ENCODE data around the gene SUSD2. TPM values are rescaled to one million over a fixed set of nuclear protein-coding genes. Genes with fewer than 3 reads are reported as not detected.

The SUSD2 gene
- total and polyA plus RNA-seq, 9 of the 15 experiments (the other 6 are each of a cell fraction or from before 2014, with no cell fraction given), result 0.01 to 0.16 (median 0.04) TPM; not detected in 4

DNA sequence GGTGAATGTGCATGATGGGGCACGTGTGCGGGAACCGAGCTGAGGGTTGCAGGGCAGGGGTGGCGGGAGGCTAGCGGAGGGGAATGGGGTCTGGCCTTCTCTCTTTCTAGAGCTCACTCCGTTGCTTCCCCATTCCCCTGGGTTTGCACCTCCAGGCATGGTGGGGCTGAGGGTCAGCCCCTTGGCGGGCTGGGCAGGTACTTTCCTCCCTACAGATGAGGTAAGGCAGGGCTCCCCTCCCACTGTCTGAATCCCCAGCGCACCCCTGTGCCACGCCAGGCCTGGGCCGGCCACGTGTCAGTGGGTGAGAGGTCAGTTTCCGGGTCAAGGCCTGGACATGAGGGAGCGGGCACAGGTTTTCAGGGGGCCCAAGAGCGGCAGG is 8.9 kb downstream of the SUSD2 start (continued):
- TF ChIP-seq, protein P1, sequence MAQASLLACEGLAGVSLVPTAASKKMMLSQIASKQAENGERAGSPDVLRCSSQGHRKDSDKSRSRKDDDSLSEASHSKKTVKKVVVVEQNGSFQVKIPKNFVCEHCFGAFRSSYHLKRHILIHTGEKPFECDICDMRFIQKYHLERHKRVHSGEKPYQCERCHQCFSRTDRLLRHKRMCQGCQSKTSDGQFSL (CRISPR knock-in tag; IDR thresholded peaks at IDR 0.05), result no peak
- TF ChIP-seq, protein P1 (tag; IDR thresholded peaks at IDR 0.05), result no peak
- TF ChIP-seq KLF16 (IDR thresholded peaks at IDR 0.05) (no peak), TCFL5 (CRISPR knock-in tag; conservative IDR thresholded peaks at IDR 0.05) (no peak), FOSL1 (tag; conservative IDR thresholded peaks at IDR 0.05) (no peak), ZC3H11A (IDR thresholded peaks at IDR 0.05; ENCODE audit: low read depth, low read length) (no peak), FOXP1 (CRISPR knock-in tag; IDR thresholded peaks at IDR 0.05) (no peak)

DNA sequence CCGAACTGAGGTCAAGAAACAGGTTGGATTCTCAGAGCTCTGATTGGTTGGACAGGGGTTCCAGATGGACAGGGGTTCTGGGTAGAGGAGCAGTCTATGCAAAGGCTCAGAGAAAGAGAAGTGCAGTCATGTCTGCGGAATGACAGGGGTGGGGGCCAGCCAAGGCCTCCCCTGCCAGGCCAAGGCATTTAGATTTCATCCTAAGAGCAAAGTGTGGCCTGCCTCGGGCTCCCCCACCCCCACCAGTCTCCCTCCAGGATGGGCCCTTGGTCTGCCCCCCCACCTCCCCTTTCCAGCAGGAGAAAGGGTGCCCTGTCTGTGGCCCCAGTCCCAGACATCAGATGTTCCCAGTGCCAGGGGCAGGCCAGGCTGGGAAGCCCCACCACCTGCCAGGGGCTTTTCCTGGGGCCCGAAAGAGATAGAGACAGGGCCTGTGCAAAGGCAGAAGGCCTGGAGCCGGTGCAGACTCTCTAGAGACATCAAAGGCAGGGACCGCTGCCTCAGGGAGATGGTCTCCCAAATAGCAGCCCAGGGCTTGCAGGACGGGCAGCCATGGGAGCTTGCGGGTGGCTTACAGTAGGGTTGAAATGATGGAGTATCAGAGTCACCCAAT is 9.4 kb downstream of the SUSD2 start:
- no peak for DNase-seq (ENCODE audit: extremely low read depth in 1 of 4, low spot score in 3 of 4)
- H3K9ac ChIP-seq (ENCODE audit: insufficient read depth in 1 of 2, low read depth in 2 of 2, low read length in 2 of 2), result no peak overlapping the region
- TF ChIP-seq, protein P2, sequence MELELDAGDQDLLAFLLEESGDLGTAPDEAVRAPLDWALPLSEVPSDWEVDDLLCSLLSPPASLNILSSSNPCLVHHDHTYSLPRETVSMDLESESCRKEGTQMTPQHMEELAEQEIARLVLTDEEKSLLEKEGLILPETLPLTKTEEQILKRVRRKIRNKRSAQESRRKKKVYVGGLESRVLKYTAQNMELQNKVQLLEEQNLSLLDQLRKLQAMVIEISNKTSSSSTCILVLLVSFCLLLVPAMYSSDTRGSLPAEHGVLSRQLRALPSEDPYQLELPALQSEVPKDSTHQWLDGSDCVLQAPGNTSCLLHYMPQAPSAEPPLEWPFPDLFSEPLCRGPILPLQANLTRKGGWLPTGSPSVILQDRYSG (tag; conservative IDR thresholded peaks at IDR 0.05; ENCODE audit: low read depth), result no peak
- no peak for TF ChIP-seq SNRNP70 (optimal IDR thresholded peaks at IDR 0.05; ENCODE audit: low read depth, low read length)
- TF ChIP-seq, protein P3, sequence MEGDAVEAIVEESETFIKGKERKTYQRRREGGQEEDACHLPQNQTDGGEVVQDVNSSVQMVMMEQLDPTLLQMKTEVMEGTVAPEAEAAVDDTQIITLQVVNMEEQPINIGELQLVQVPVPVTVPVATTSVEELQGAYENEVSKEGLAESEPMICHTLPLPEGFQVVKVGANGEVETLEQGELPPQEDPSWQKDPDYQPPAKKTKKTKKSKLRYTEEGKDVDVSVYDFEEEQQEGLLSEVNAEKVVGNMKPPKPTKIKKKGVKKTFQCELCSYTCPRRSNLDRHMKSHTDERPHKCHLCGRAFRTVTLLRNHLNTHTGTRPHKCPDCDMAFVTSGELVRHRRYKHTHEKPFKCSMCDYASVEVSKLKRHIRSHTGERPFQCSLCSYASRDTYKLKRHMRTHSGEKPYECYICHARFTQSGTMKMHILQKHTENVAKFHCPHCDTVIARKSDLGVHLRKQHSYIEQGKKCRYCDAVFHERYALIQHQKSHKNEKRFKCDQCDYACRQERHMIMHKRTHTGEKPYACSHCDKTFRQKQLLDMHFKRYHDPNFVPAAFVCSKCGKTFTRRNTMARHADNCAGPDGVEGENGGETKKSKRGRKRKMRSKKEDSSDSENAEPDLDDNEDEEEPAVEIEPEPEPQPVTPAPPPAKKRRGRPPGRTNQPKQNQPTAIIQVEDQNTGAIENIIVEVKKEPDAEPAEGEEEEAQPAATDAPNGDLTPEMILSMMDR (IDR thresholded peaks at IDR 0.05 in 2 of 3, conservative IDR thresholded peaks at IDR 0.05 in 1 of 3; ENCODE audit: insufficient read depth in 2 of 3, low read depth in 1 of 3, low read length in 3 of 3), result 0 out of 6 replicates have a peak, but pooled peaks of 1 of the 3 experiments have one; percentile 13
- no TSS peak for BruUV-seq (replicated peaks)
- 58% methylated on average over 4 of the region's 8 CpGs for whole genome bisulfite sequencing (ENCODE audit: insufficient coverage, low coverage, missing lambda C conversion rate)
- no peak for FAIRE-seq
- CTCF ChIA-PET (ENCODE audit: low intra/inter-chr PET ratio), result interaction anchor here (0.8 to 1.9 kb wide), 3 partner anchors 57 to 69 kb away, joined by 3 to 11 read pairs (median 3); no protein-coding TSS in a partner anchor
- H3K9me3 ChIP-seq (replicated peaks; ENCODE audit: control insufficient read depth, insufficient read depth, low read depth, low read length), result no peaks in the 10 kb centered on the region
- peaks cover 2% of the 10 kb centered on the region for H3K9me1 ChIP-seq (ENCODE audit: control insufficient read depth, insufficient read depth, low read length)
- H3K4me3 ChIP-seq, result no peak overlapping the region
- no peak overlapping the region for H3K4me2 ChIP-seq (ENCODE audit: insufficient read depth, low read length)
- H3K79me2 ChIP-seq (ENCODE audit: control insufficient read depth, insufficient read depth, low read length), result no peaks in the 10 kb centered on the region
- POLR2A ChIA-PET, result interaction anchor here (0.7 kb wide), 1 partner anchor 270 kb away, joined by 3 read pairs; no protein-coding TSS in a partner anchor
- H3K27me3 ChIP-seq (ENCODE audit: control insufficient read depth in 2 of 2, insufficient read depth in 2 of 2, low read length in 2 of 2), result peaks cover 0 to 14% of the 10 kb centered on the region in 2 experiments; a peak in 2 of 5 replicates
- no peak overlapping the region for H2AFZ ChIP-seq (ENCODE audit: low read depth, low read length)
- intact Hi-C loops (cut with micrococcal nuclease) (no loop called here), in situ Hi-C loops (cut with MboI) (no loop called here)
- H4K20me1 ChIP-seq (replicated peaks; ENCODE audit: control insufficient read depth, insufficient read depth, low read length), result no peaks in the 10 kb centered on the region
- no peak overlapping the region for H3K27ac ChIP-seq (ENCODE audit: extremely low read depth, low read depth, low read length)
- H3K4me1 ChIP-seq (replicated peaks in 1 of 2; ENCODE audit: control insufficient read depth in 2 of 2, insufficient read depth in 2 of 2, low read length in 2 of 2), result peaks cover 0 to 20% of the 10 kb centered on the region in 2 experiments; a peak in 2 of 5 replicates
- ATAC-seq, result peak; percentile 38; the same call in 2 of the 3 replicates
- no peaks in the 10 kb centered on the region for H3K36me3 ChIP-seq (ENCODE audit: control insufficient read depth, insufficient read depth, low read length)
